CD4-positive, alpha-beta T cell (primary cell): ENCODE measurements around the gene PRSS22. TPM values are rescaled to one million over a fixed set of nuclear protein-coding genes. Genes with fewer than 3 reads are reported as not detected.
"Not testable (repeated sequence)": the region's sequence is repeated elsewhere in the genome, so short reads cannot be mapped to it uniquely, and the experiment has no call there.

Experiments
- ATAC-seq: fragments of 200-7000 bp; cut with Tn5 transposase; one replicate; pipeline ENCODE4 v1.10.0; 2022; ENCODE audit warnings: mild to moderate bottlenecking; ENCODE audit not compliant: poor library complexity
- CTCF ChIA-PET: fragments of 350-600 bp; sonication (Branson Sonifier 250); formaldehyde crosslinking; loops from one replicate; lab custom pipeline; 2021; ENCODE audit warnings: antibody characterized with exemption, inconsistent platforms; lab: Charles Lee
- POLR2A ChIA-PET: fragments of 350-600 bp; sonication (Branson Sonifier 250); formaldehyde crosslinking; loops from one replicate; lab custom pipeline; 2021; ENCODE audit warnings: antibody characterized with exemption, inconsistent platforms; lab: Charles Lee
- DNase-seq, 14 experiments: peaks; one replicate each; pipeline ENCODE4 v3.0.0-alpha.2; 2013 to 2020; ENCODE audit warnings: mixed read lengths in 2 of 14
- H3K27ac ChIP-seq, 2 donors: one replicate each; pipeline versions ENCODE4 v1.5.1 to v1.7.0; 2013; ENCODE audit warnings: low read length in 2 of 2, low read depth in 1 of 2, mild to moderate bottlenecking in 1 of 2
- H3K27me3 ChIP-seq, 2 experiments: 1 replicate in 1 of 2; 2 replicates in 1 of 2; pipeline versions ENCODE4 v1.6.1 to v1.7.0; 2013; ENCODE audit warnings: low read length in 2 of 2, control low read depth in 1 of 2, mild to moderate bottlenecking in 1 of 2, moderate library complexity in 1 of 2; ENCODE audit not compliant: insufficient read depth in 2 of 2, control insufficient read depth in 1 of 2
- H3K36me3 ChIP-seq: one replicate; pipeline ENCODE4 v1.6.1; 2013; ENCODE audit warnings: low read length, control low read depth; ENCODE audit not compliant: insufficient read depth
- H3K4me1 ChIP-seq: one replicate; pipeline ENCODE4 v1.6.1; 2013; ENCODE audit warnings: low read length, control low read depth; ENCODE audit not compliant: insufficient read depth
- H3K4me3 ChIP-seq: one replicate; pipeline ENCODE4 v1.5.1; 2013; ENCODE audit warnings: mild to moderate bottlenecking, low read length, moderate library complexity
- H3K9me3 ChIP-seq, 2 experiments: 1 replicate in 1 of 2; 2 replicates in 1 of 2; pipeline versions ENCODE4 v1.6.1 to v1.7.0; 2013; ENCODE audit warnings: low read length in 2 of 2, mild to moderate bottlenecking in 2 of 2, control low read depth in 1 of 2, moderate library complexity in 1 of 2; ENCODE audit not compliant: control insufficient read depth in 1 of 2, insufficient read depth in 1 of 2
- H3K27ac Mint-ChIP-seq: one replicate; pipeline ENCODE4 v1.8.0; 2020; ENCODE audit warnings: mixed read lengths
- H3K27me3 Mint-ChIP-seq: one replicate; pipeline ENCODE4 v1.8.0; 2021; ENCODE audit warnings: mixed read lengths
- H3K36me3 Mint-ChIP-seq: one replicate; pipeline ENCODE4 v1.8.0; 2021; ENCODE audit warnings: low read depth, mixed read lengths
- H3K4me1 Mint-ChIP-seq: one replicate; pipeline ENCODE4 v1.8.0; 2021; ENCODE audit warnings: low read depth, mixed read lengths
- H3K4me3 Mint-ChIP-seq: one replicate; pipeline ENCODE4 v1.8.0; 2020; ENCODE audit warnings: mild to moderate bottlenecking, mixed read lengths
- H3K9me3 Mint-ChIP-seq: one replicate; pipeline ENCODE4 v1.8.0; 2020; ENCODE audit warnings: mixed read lengths
- CTCF ChIP-seq: fragments of 200-600 bp; IDR thresholded peaks from one replicate; pipeline ENCODE4 v1.8.0; 2022; ENCODE audit warnings: antibody characterized with exemption, mild to moderate bottlenecking
- intact Hi-C, 2 experiments: fragments of 100-400 bp; cut with DNase I in 1 of 2; cut with micrococcal nuclease in 1 of 2; formaldehyde crosslinking; loops; one replicate each; pipeline versions ENCODE4 v1.15.1 to v1.9.0; 2023 to 2025; cut with DNase I, micrococcal nuclease
- polyA plus RNA-seq, 2 donors: library from polyadenylated mRNA; unstranded; fragments of 120-200 nt; gene quantifications; one replicate each; pipeline ENCODE4 v1.2.1, GENCODE V29; 2013
- total RNA-seq, 174 experiments: library from RNA in 2 of 174; stranded (reverse) in 2 of 174; gene quantifications; one replicate each; pipeline ENCODE4 v1.2.3 and lab custom pipeline; 2021 to 2026

Gene PRSS22
- total RNA-seq (1 to 10 TPM in 1 of 2 experiments, under 1 TPM in 1; 0.93 to 1.1 TPM), total RNA-seq (lab: John Stamatoyannopoulos, UW) (0 to 1.5 (median 0.09) reads per million in 172 experiments)
- 0.78 TPM for polyA plus RNA-seq (2013, experiment 1 of 2)
- 0.75 TPM for polyA plus RNA-seq (2013, experiment 2 of 2)

GRCh38 chr16:2857451-2858244 is at the start of gene PRSS22:
Gene PRSS22, minus strand, starts transcription at chr16:2858170. Its CDS starts 66 bp downstream, at chr16:2858104.
- Histone ChIP-seq H3K36me3 (no peaks in the 10 kb centered on the region), H3K9me3 (peaks cover 7 to 41% of the 10 kb centered on the region in 2 experiments), H3K27ac (no peak within 1 kb of the TSS), H3K4me1 (peaks cover 25% of the 10 kb centered on the region), H3K4me3 (peak within 1 kb of the TSS; percentile 46), H3K27me3 (peaks cover 6 to 7% of the 10 kb centered on the region in 2 experiments)
- peak within 1 kb of the TSS; percentile 80 for H3K4me3 Mint-ChIP-seq
- ChIA-PET POLR2A (no interaction called here), CTCF (interaction anchor here (1.5 kb wide), 1 partner anchor 11 kb away, joined by 5 read pairs; no protein-coding TSS in a partner anchor)
- intact Hi-C loops: no loop called here
- ATAC-seq: peak; percentile 51
- no peaks in the 10 kb centered on the region for H3K36me3 Mint-ChIP-seq
- H3K27me3 Mint-ChIP-seq: peaks cover 27% of the 10 kb centered on the region
- TF ChIP-seq CTCF: no peak
- peaks cover 3% of the 10 kb centered on the region for H3K9me3 Mint-ChIP-seq
- H3K27ac Mint-ChIP-seq: no peak within 1 kb of the TSS
- peaks cover 5% of the 10 kb centered on the region for H3K4me1 Mint-ChIP-seq
- peak in 4 of 14 experiments; percentile 19 to 51 (median 36) for DNase-seq

GRCh38 chr16:2907084-2907753 is 49.2 kb upstream of the PRSS22 start:
- H3K4me3 ChIP-seq, H3K27ac Mint-ChIP-seq, H3K9me3 Mint-ChIP-seq, H3K27me3 ChIP-seq, H3K36me3 Mint-ChIP-seq, H3K27me3 Mint-ChIP-seq, intact Hi-C loops, H3K27ac ChIP-seq, H3K9me3 ChIP-seq, ATAC-seq, H3K36me3 ChIP-seq: not testable (repeated sequence)
- ChIA-PET POLR2A (interaction anchor here (1.1 to 2.1 kb wide), 2 partner anchors 13 to 25 kb away, joined by 3 to 10 read pairs; partner anchors contain the start of gene FLYWCH2), CTCF (interaction anchor here (0.7 to 2.2 kb wide), 6 partner anchors 20 to 872 kb away, joined by 3 to 11 read pairs (median 4); no protein-coding TSS in a partner anchor)
- peaks cover 43% of the 10 kb centered on the region for H3K4me1 Mint-ChIP-seq
- TF ChIP-seq CTCF: peak; percentile 41
- H3K4me3 Mint-ChIP-seq: peak overlapping the region; percentile 54
- DNase-seq: peak in 12 of 14 experiments; percentile 16 to 83 (median 32)
- H3K4me1 ChIP-seq: peaks cover 38% of the 10 kb centered on the region

- H3K36me3 ChIP-seq: no peaks in the 10 kb centered on the region
- no peak for DNase-seq
- no peaks in the 10 kb centered on the region for H3K27me3 ChIP-seq
- ATAC-seq: no peak
- peaks cover 32% of the 10 kb centered on the region for H3K4me1 ChIP-seq
- TF ChIP-seq CTCF: no peak
- Mint-ChIP-seq H3K27me3 (no peaks in the 10 kb centered on the region), H3K9me3 (no peaks in the 10 kb centered on the region), H3K4me1 (peaks cover 37% of the 10 kb centered on the region), H3K36me3 (no peaks in the 10 kb centered on the region), H3K4me3 (peak overlapping the region; percentile 94), H3K27ac (no peak overlapping the region)
- ChIA-PET CTCF (interaction anchor here (0.6 to 2.2 kb wide), 6 partner anchors 13 to 67 kb away, joined by 3 to 11 read pairs (median 6); partner anchors contain the start of gene FLYWCH2), POLR2A (interaction anchor here (2.1 kb wide), 1 partner anchor 23 kb away, joined by 10 read pairs; the partner anchor contains the start of gene FLYWCH2)
- peak overlapping the region; percentile 20 for H3K4me3 ChIP-seq
- peak overlapping the region in 1 of 2 donors; percentile 10 for H3K27ac ChIP-seq
- H3K9me3 ChIP-seq: peaks cover 0 to 3% of the 10 kb centered on the region in 2 experiments
- intact Hi-C loops: loop anchor here (1.0 to 2.0 kb wide), 3 partner anchors 13 to 23 kb away; partner anchors contain the start of gene FLYWCH2 (in 2 of the 2)
Observed at GRCh38 chr16:2905988-2906387, 48.0 kb upstream of the PRSS22 start.
